GM12878 (cell line): ENCODE measurements around the gene CAMKMT. TPM values are rescaled to one million over a fixed set of nuclear protein-coding genes. Genes with fewer than 3 reads are reported as not detected.

ENCODE experiments used
- ATAC-seq: fragments of 200-7000 bp; cut with Tn5 transposase; 3 replicates; pipeline ENCODE4 v1.9.1; 2020; ENCODE audit warnings: mild to moderate bottlenecking, moderate library complexity
- BruUV-seq: library from RNA; stranded (reverse); fragments of 400-500 nt; replicated peaks from 2 replicates; lab custom pipeline; 2021; lab: Mats Ljungman, UMichigan
- CTCF ChIA-PET: fragments of 300-600 bp; sonication (Branson Sonifier 250); formaldehyde crosslinking; extraction: SDS; loops from one replicate; lab custom pipeline; 2021; ENCODE audit warnings: inconsistent platforms; lab: Yijun Ruan, JAX
- POLR2A ChIA-PET: fragments of 350-600 bp; formaldehyde crosslinking; extraction: SDS; loops from one replicate; lab custom pipeline; 2021; ENCODE audit warnings: inconsistent platforms; lab: Charles Lee
- RAD21 ChIA-PET: fragments of 300-600 bp; sonication (Branson Sonifier 250); formaldehyde crosslinking; loops from one replicate; lab custom pipeline; 2023; ENCODE audit warnings: antibody characterized with exemption; ENCODE audit not compliant: unreplicated experiment; lab: Charles Lee
- SMC1A ChIA-PET: fragments of 300-600 bp; sonication (Branson Sonifier 250); formaldehyde crosslinking; loops from one replicate; lab custom pipeline; 2023; ENCODE audit not compliant: unreplicated experiment, uncharacterized antibody; lab: Charles Lee
- DNase-seq: peaks from one replicate; pipeline ENCODE4 v3.0.0-alpha.2; 2011; ENCODE audit warnings: low read depth, low spot score
- FAIRE-seq: peaks from 3 replicates; lab custom pipeline; 2011; peaks lifted over from hg19 to GRCh38; lab: Jason Lieb, UNC
- H2AFZ ChIP-seq: 2 replicates; pipeline ENCODE4 v1.6.0; 2011; ENCODE audit warnings: low read depth, low read length, control low read depth; ENCODE audit not compliant: control insufficient read depth
- H3K27ac ChIP-seq: 2 replicates; pipeline ENCODE4 v1.5.1; 2011; ENCODE audit warnings: control low read depth; ENCODE audit not compliant: control insufficient read depth, insufficient read depth
- H3K27me3 ChIP-seq, 2 experiments: replicated peaks in 1 of 2; 2 replicates each; pipeline versions ENCODE4 v1.6.0 to v1.6.1; 2011; ENCODE audit warnings: low read length in 1 of 2; ENCODE audit not compliant: control insufficient read depth in 2 of 2, insufficient read depth in 2 of 2
- H3K36me3 ChIP-seq, 2 experiments: 2 replicates each; pipeline ENCODE4 v1.5.1; 2011; ENCODE audit warnings: low read length in 1 of 2; ENCODE audit not compliant: control insufficient read depth in 2 of 2, insufficient read depth in 2 of 2
- H3K4me1 ChIP-seq: 2 replicates; pipeline ENCODE4 v1.6.1; 2011; ENCODE audit warnings: mild to moderate bottlenecking, low read length, moderate library complexity, mixed read lengths; ENCODE audit not compliant: control insufficient read depth, insufficient read depth
- H3K4me2 ChIP-seq: 2 replicates; pipeline ENCODE4 v1.6.0; 2011; ENCODE audit warnings: control low read depth; ENCODE audit not compliant: control insufficient read depth, insufficient read depth
- H3K4me3 ChIP-seq: fragments of 200-600 bp; sonication (generic); 2 replicates; pipeline ENCODE4 v1.5.1; 2016
- H3K79me2 ChIP-seq: 2 replicates; pipeline ENCODE4 v1.6.0; 2011; ENCODE audit warnings: low read length; ENCODE audit not compliant: control insufficient read depth, insufficient read depth
- H3K9ac ChIP-seq: 2 replicates; pipeline ENCODE4 v1.8.0; 2011; ENCODE audit warnings: low read length, control low read depth, mixed read lengths; ENCODE audit not compliant: control insufficient read depth, insufficient read depth
- H3K9me3 ChIP-seq: replicated peaks from 3 replicates; pipeline ENCODE4 v1.5.1; 2011; ENCODE audit warnings: mild to moderate bottlenecking, low read length; ENCODE audit not compliant: control insufficient read depth, insufficient read depth
- H4K20me1 ChIP-seq: 2 replicates; pipeline ENCODE4 v1.6.0; 2011; ENCODE audit not compliant: control insufficient read depth, insufficient read depth
- BRCA1 ChIP-seq: IDR thresholded peaks from 2 replicates; pipeline ENCODE4 v1.6.1; 2011; ENCODE audit warnings: low read depth, low read length, improper control_type of control experiment
- ETV6 ChIP-seq, 2 experiments: fragments of 450-650 bp in 1 of 2; IDR thresholded peaks in 1 of 2; conservative IDR thresholded peaks in 1 of 2; 2 replicates each; pipeline ENCODE4 v1.6.1; 2014; ENCODE audit warnings: antibody characterized with exemption in 1 of 2, borderline replicate concordance in 1 of 2, low read depth in 1 of 2, mild to moderate bottlenecking in 1 of 2, moderate library complexity in 1 of 2
- JUND ChIP-seq: IDR thresholded peaks from 2 replicates; pipeline ENCODE4 v1.6.1; 2012; ENCODE audit warnings: low read depth, mild to moderate bottlenecking, low read length, improper control_type of control experiment, moderate library complexity
- NFIC ChIP-seq: IDR thresholded peaks from 2 replicates; pipeline ENCODE4 v1.6.1; 2012; ENCODE audit warnings: low read depth, mild to moderate bottlenecking, inconsistent platforms, low read length, moderate library complexity
- PAX5 ChIP-seq: IDR thresholded peaks from 2 replicates; pipeline ENCODE4 v1.6.1; 2011; ENCODE audit warnings: low read depth, low read length, borderline replicate concordance
- POLR2AphosphoS2 ChIP-seq: IDR thresholded peaks from 2 replicates; pipeline ENCODE4 v1.6.1; 2011; ENCODE audit warnings: low read depth, mild to moderate bottlenecking, low read length, improper control_type of control experiment, moderate library complexity
- RCOR1 ChIP-seq: conservative IDR thresholded peaks from 2 replicates; pipeline ENCODE4 v1.6.1; 2012; ENCODE audit warnings: low read depth, low read length, improper control_type of control experiment
- YY1 ChIP-seq: IDR thresholded peaks from 2 replicates; pipeline ENCODE4 v1.6.1; 2011; ENCODE audit warnings: low read depth, mild to moderate bottlenecking, low read length
- WGBS: methylation state at CpG from one replicate; pipeline ENCODE4 v1.1.6; 2016; ENCODE audit warnings: low lambda C conversion rate; ENCODE audit not compliant: insufficient replicate concordance, insufficient coverage; ENCODE audit errors: missing lambda C conversion rate; 5-methylcytosine and 5-hydroxymethylcytosine counted together
- in situ Hi-C: fragments of 300-500 bp; cut with MboI; formaldehyde crosslinking; loops from 9 replicates; pipeline ENCODE4 v1.14.3; 2018; ENCODE audit warnings: mixed read lengths
- intact Hi-C: fragments of 100-400 bp; cut with micrococcal nuclease; formaldehyde crosslinking; loops from one replicate; pipeline ENCODE4 v1.14.2; 2022; ENCODE audit not compliant: unreplicated experiment
- polyA plus RNA-seq, 11 experiments: library from polyadenylated mRNA; depleted of rRNA in 4 of 11; unstranded in 6 of 11; stranded (reverse) in 5 of 11; fragments of >200 nt; fragmentation: Nextera tagmentation in 4 of 11; fragmentation: Illumina TruSeq in 1 of 11; extraction: Ambion mirVana in 4 of 11; extraction: Trizol in 1 of 11; gene quantifications; 1 replicate in 1 of 11; 2 replicates in 10 of 11; pipeline versions ENCODE4 v1.2.1 to v1.2.3, GENCODE V29; 2011 to 2016; ENCODE audit warnings: inconsistent platforms in 2 of 11, missing spikeins in 2 of 11, low read depth in 1 of 11
- total RNA-seq, 4 experiments: library from RNA; depleted of rRNA in 3 of 4; stranded (reverse); fragments of >200 nt in 3 of 4; fragmentation: Illumina TruSeq in 1 of 4; extraction: Trizol in 1 of 4; gene quantifications; 2 replicates each; pipeline versions ENCODE4 v1.2.1 to v1.2.3, GENCODE V29; 2013 to 2021

Gene CAMKMT
- total and polyA plus RNA-seq, 10 of the 15 experiments (the other 5 are each of a cell fraction or from before 2014, with no cell fraction given), result 2.7 to 16.0 (median 11.8) TPM

- no peaks in the 10 kb centered on the region for H4K20me1 ChIP-seq
- H3K9me3 ChIP-seq, result no peaks in the 10 kb centered on the region
- RAD21 ChIA-PET, result no interaction called here
- no peaks in the 10 kb centered on the region for H3K27me3 ChIP-seq
- no peak for TF ChIP-seq PAX5
- TF ChIP-seq RCOR1, result no peak
- no peak for TF ChIP-seq POLR2AphosphoS2
- TF ChIP-seq ETV6 (conservative IDR thresholded peaks at IDR 0.05 in 1 of 2, IDR thresholded peaks at IDR 0.05 in 1 of 2; ENCODE audit: borderline replicate concordance in 1 of 2, low read depth in 1 of 2), result no peak
- TF ChIP-seq BRCA1, result no peak
- no peak for TF ChIP-seq NFIC
- no peak for TF ChIP-seq YY1
- no peak for TF ChIP-seq JUND
- TF ChIP-seq, all 136 proteins: peak for 0
- CTCF ChIA-PET, result interaction anchor here (0.7 to 1.1 kb wide), 5 partner anchors 15 to 379 kb away, joined by 3 to 4 read pairs (median 3); no protein-coding TSS in a partner anchor
- H3K36me3 ChIP-seq, result no peaks in the 10 kb centered on the region
- no TSS peak for BruUV-seq
- DNase-seq, result no peak
- intact Hi-C loops (no loop called here), in situ Hi-C loops (no loop called here)
- ATAC-seq, result no peak
- no peak overlapping the region for H3K4me3 ChIP-seq
- no peaks in the 10 kb centered on the region for H3K4me1 ChIP-seq
- POLR2A ChIA-PET, result interaction anchor here (0.6 to 1.8 kb wide), 2 partner anchors 8 to 553 kb away, joined by 4 to 9 read pairs; no protein-coding TSS in a partner anchor
- no peak for FAIRE-seq
- no peak overlapping the region for H3K4me2 ChIP-seq
- 87% methylated on average over 8 of the region's 8 CpGs for WGBS
- H2AFZ ChIP-seq, result no peak overlapping the region
- no peaks in the 10 kb centered on the region for H3K79me2 ChIP-seq
- SMC1A ChIA-PET, result interaction anchor here (0.7 to 2.2 kb wide), 12 partner anchors 12 to 208 kb away, joined by 3 to 9 read pairs (median 3); no protein-coding TSS in a partner anchor
- no peak overlapping the region for H3K27ac ChIP-seq
- no peak overlapping the region for H3K9ac ChIP-seq
These were observed 385.3 kb downstream of the CAMKMT start for GRCh38 chr2:44746856-44747615.
